Activated CD4-positive, alpha-beta T cell treated with anti-CD3 and anti-CD28 coated beads for 36 hours (primary cell): ENCODE measurements around the gene THAP6. TPM values are rescaled to one million over a fixed set of nuclear protein-coding genes. Genes with fewer than 3 reads are reported as not detected.
"Not testable (repeated sequence)": the region's sequence is repeated elsewhere in the genome, so short reads cannot be mapped to it uniquely, and the experiment has no call there.

Experiments
- ATAC-seq: fragments of 200-7000 bp; cut with Tn5 transposase; one replicate; pipeline ENCODE4 v1.10.0; 2021; ENCODE audit warnings: mild to moderate bottlenecking, moderate library complexity
- CTCF ChIA-PET: fragments of 350-600 bp; sonication (Branson Sonifier 250); formaldehyde crosslinking; loops from one replicate; lab custom pipeline; 2021; ENCODE audit warnings: antibody characterized with exemption; lab: Charles Lee
- POLR2A ChIA-PET: fragments of 350-600 bp; sonication (Branson Sonifier 250); formaldehyde crosslinking; loops from one replicate; lab custom pipeline; 2021; ENCODE audit warnings: antibody characterized with exemption, inconsistent platforms; lab: Charles Lee
- DNase-seq: peaks from one replicate; pipeline ENCODE4 v3.0.0-alpha.2; 2020
- H3K27ac Mint-ChIP-seq: one replicate; pipeline ENCODE4 v1.8.0; 2021; ENCODE audit warnings: mixed read lengths
- H3K27me3 Mint-ChIP-seq: one replicate; pipeline ENCODE4 v1.8.0; 2021; ENCODE audit warnings: mixed read lengths
- H3K36me3 Mint-ChIP-seq: one replicate; pipeline ENCODE4 v1.8.0; 2021; ENCODE audit warnings: low read depth, mixed read lengths
- H3K4me1 Mint-ChIP-seq: one replicate; pipeline ENCODE4 v1.8.0; 2021; ENCODE audit warnings: mixed read lengths
- H3K4me3 Mint-ChIP-seq: one replicate; pipeline ENCODE4 v1.8.0; 2021; ENCODE audit warnings: mild to moderate bottlenecking, moderate library complexity, mixed read lengths
- H3K9me3 Mint-ChIP-seq: one replicate; pipeline ENCODE4 v1.8.0; 2021; ENCODE audit warnings: low read depth, mixed read lengths
- intact Hi-C, 2 experiments: fragments of 100-400 bp; cut with DNase I in 1 of 2; cut with micrococcal nuclease in 1 of 2; formaldehyde crosslinking; loops; one replicate each; pipeline versions ENCODE4 v1.14.2 to v1.15.1; 2022 to 2024; cut with DNase I, micrococcal nuclease
- total RNA-seq, 2 experiments: library from RNA; stranded (reverse); gene quantifications; one replicate each; pipeline ENCODE4 v1.2.3, GENCODE V29; 2021

THAP6 gene
- total RNA-seq, 2 experiments from 2014 or later: 18.4 TPM

GRCh38 chr4:75499900-75500299 lies 14.4 kb upstream of the THAP6 start:
- CTCF ChIA-PET: interaction anchor here (0.5 to 1.1 kb wide), 2 partner anchors 15 to 396 kb away, joined by 3 to 4 read pairs; no protein-coding TSS in a partner anchor
- Mint-ChIP-seq H3K4me3 (no peak overlapping the region), H3K36me3 (peaks cover 55% of the 10 kb centered on the region), H3K27ac (no peak overlapping the region), H3K4me1 (peaks cover 32% of the 10 kb centered on the region), H3K9me3 (peaks cover 6% of the 10 kb centered on the region), H3K27me3 (no peaks in the 10 kb centered on the region)
- POLR2A ChIA-PET: no interaction called here
- ATAC-seq (no peak), DNase-seq (no peak)
- intact Hi-C loops: no loop called here

- Mint-ChIP-seq H3K9me3 (peaks cover 6% of the 10 kb centered on the region), H3K4me3 (no peak overlapping the region), H3K27me3 (no peaks in the 10 kb centered on the region), H3K36me3 (peaks cover 56% of the 10 kb centered on the region), H3K4me1 (peaks cover 17% of the 10 kb centered on the region), H3K27ac (no peak overlapping the region)
- no peak for ATAC-seq
- POLR2A ChIA-PET: no interaction called here
- CTCF ChIA-PET: interaction anchor here (0.7 kb wide), 1 partner anchor 11 kb away, joined by 4 read pairs; no protein-coding TSS in a partner anchor
- intact Hi-C loops: no loop called here
- no peak for DNase-seq
Observed at GRCh38 chr4:75502671-75503070, 11.6 kb upstream of the THAP6 start.

GRCh38 chr4:75505630-75506029 lies 8.6 kb upstream of the THAP6 start:
- no peak overlapping the region for H3K4me3 Mint-ChIP-seq
- POLR2A ChIA-PET: no interaction called here
- CTCF ChIA-PET: interaction anchor here (0.9 kb wide), 1 partner anchor 13 kb away, joined by 3 read pairs; no protein-coding TSS in a partner anchor
- H3K27me3 Mint-ChIP-seq: no peaks in the 10 kb centered on the region
- H3K36me3 Mint-ChIP-seq: peaks cover 40% of the 10 kb centered on the region
- H3K27ac Mint-ChIP-seq: no peak overlapping the region
- DNase-seq (no peak), ATAC-seq (no peak)
- peaks cover 19% of the 10 kb centered on the region for H3K4me1 Mint-ChIP-seq
- intact Hi-C loops: no loop called here
- no peaks in the 10 kb centered on the region for H3K9me3 Mint-ChIP-seq

- H3K4me3 Mint-ChIP-seq: not testable (repeated sequence)
Observed at GRCh38 chr4:75509592-75509991, 4.7 kb upstream of the THAP6 start.

GRCh38 chr4:75511841-75512240 lies 2.4 kb upstream of the THAP6 start:
- ATAC-seq: no peak
- no peak for DNase-seq
- Mint-ChIP-seq H3K27ac (no peak overlapping the region), H3K4me1 (peaks cover 33% of the 10 kb centered on the region), H3K36me3 (peaks cover 22% of the 10 kb centered on the region), H3K4me3 (no peak overlapping the region), H3K9me3 (no peaks in the 10 kb centered on the region), H3K27me3 (no peaks in the 10 kb centered on the region)
- ChIA-PET POLR2A (no interaction called here), CTCF (interaction anchor here (1.5 kb wide), 1 partner anchor 14 kb away, joined by 4 read pairs; no protein-coding TSS in a partner anchor)
- intact Hi-C loops: loop anchor here in 1 of 2 experiments (10.0 kb wide), 2 partner anchors 543 to 1643 kb away; partner anchors contain the start of gene CCNG2

More at GRCh38 chr4:75509592-75509991, 4.7 kb upstream of the THAP6 start:
- POLR2A ChIA-PET, CTCF ChIA-PET, DNase-seq, intact Hi-C loops, ATAC-seq, H3K27me3 Mint-ChIP-seq, H3K9me3 Mint-ChIP-seq, H3K27ac Mint-ChIP-seq: not testable (repeated sequence)
- H3K4me1 Mint-ChIP-seq: peaks cover 26% of the 10 kb centered on the region
- peaks cover 31% of the 10 kb centered on the region for H3K36me3 Mint-ChIP-seq

- DNase-seq (no peak), ATAC-seq (no peak)
- Mint-ChIP-seq H3K9me3 (no peaks in the 10 kb centered on the region), H3K36me3 (peaks cover 22% of the 10 kb centered on the region), H3K27me3 (no peaks in the 10 kb centered on the region), H3K4me1 (peaks cover 38% of the 10 kb centered on the region), H3K27ac (peak overlapping the region; percentile 95), H3K4me3 (no peak overlapping the region)
- intact Hi-C loops: loop anchor here in 1 of 2 experiments (10.0 kb wide), 2 partner anchors 542 to 1642 kb away; partner anchors contain the start of gene CCNG2
- CTCF ChIA-PET: interaction anchor here (0.6 to 3.0 kb wide), 3 partner anchors 14 to 211 kb away, joined by 3 to 17 read pairs (median 15); partner anchors contain the start of gene USO1
- POLR2A ChIA-PET: interaction anchor here (0.6 kb wide), 1 partner anchor 127 kb away, joined by 3 read pairs; no protein-coding TSS in a partner anchor
Observed at GRCh38 chr4:75512386-75513211, 1.7 kb upstream of the THAP6 start.

- Mint-ChIP-seq H3K9me3 (no peaks in the 10 kb centered on the region), H3K4me1 (peaks cover 39% of the 10 kb centered on the region), H3K36me3 (peaks cover 30% of the 10 kb centered on the region), H3K27me3 (no peaks in the 10 kb centered on the region), H3K4me3 (no peak overlapping the region), H3K27ac (peak overlapping the region; percentile 95)
- ATAC-seq (no peak), DNase-seq (no peak)
- ChIA-PET POLR2A (interaction anchor here (0.6 to 1.9 kb wide), 3 partner anchors 126 to 213 kb away, joined by 3 to 8 read pairs (median 3); partner anchors contain the start of gene USO1), CTCF (interaction anchor here (0.5 to 3.0 kb wide), 6 partner anchors 11 to 210 kb away, joined by 3 to 17 read pairs (median 5); partner anchors contain the start of gene USO1)
- intact Hi-C loops: loop anchor here (1.0 to 10.0 kb wide), 10 partner anchors 117 to 1641 kb away; partner anchors contain the start of genes G3BP2 (in 2 of the 2), NUP54 (in 2 of the 2), USO1 (in 2 of the 2) and CCNG2 (in 1 of the 2)
Observed at GRCh38 chr4:75513526-75514130, 645 bp upstream of the THAP6 start.

- H3K9me3 Mint-ChIP-seq: no peaks in the 10 kb centered on the region
- intact Hi-C loops: loop anchor here (1.0 to 10.0 kb wide), 10 partner anchors 115 to 1640 kb away; partner anchors contain the start of genes G3BP2 (in 2 of the 2), NUP54 (in 2 of the 2), USO1 (in 2 of the 2) and CCNG2 (in 1 of the 2)
- H3K27ac Mint-ChIP-seq: peak overlapping the region; percentile 95
Observed at GRCh38 chr4:75514949-75515612, 808 bp downstream of the THAP6 start.

GRCh38 chr4:75516144-75516543 lies 1.9 kb downstream of the THAP6 start:
- DNase-seq (no peak), ATAC-seq (no peak)
- peaks cover 28% of the 10 kb centered on the region for H3K4me1 Mint-ChIP-seq
- H3K27me3 Mint-ChIP-seq: no peaks in the 10 kb centered on the region
- CTCF ChIA-PET: interaction anchor here (1.0 kb wide), 1 partner anchor 23 kb away, joined by 4 read pairs; no protein-coding TSS in a partner anchor
- POLR2A ChIA-PET: no interaction called here
- no peak overlapping the region for H3K27ac Mint-ChIP-seq
- peaks cover 31% of the 10 kb centered on the region for H3K36me3 Mint-ChIP-seq
- intact Hi-C loops: loop anchor here in 1 of 2 experiments (10.0 kb wide), 2 partner anchors 539 to 1639 kb away; partner anchors contain the start of gene CCNG2
- H3K9me3 Mint-ChIP-seq: no peaks in the 10 kb centered on the region
- no peak overlapping the region for H3K4me3 Mint-ChIP-seq

More at GRCh38 chr4:75514949-75515612, 808 bp downstream of the THAP6 start:
- Mint-ChIP-seq H3K36me3 (peaks cover 32% of the 10 kb centered on the region), H3K4me1 (peaks cover 33% of the 10 kb centered on the region), H3K27me3 (no peaks in the 10 kb centered on the region), H3K4me3 (no peak overlapping the region)
- CTCF ChIA-PET: interaction anchor here (0.9 to 3.0 kb wide), 5 partner anchors 11 to 209 kb away, joined by 3 to 17 read pairs (median 4); partner anchors contain the start of gene USO1
- ATAC-seq (no peak), DNase-seq (peak; percentile 39)
- POLR2A ChIA-PET: interaction anchor here (0.5 to 1.9 kb wide), 2 partner anchors 134 to 209 kb away, joined by 4 to 8 read pairs; partner anchors contain the start of gene USO1

GRCh38 chr4:75519452-75519851 lies 5.2 kb downstream of the THAP6 start:
- DNase-seq, POLR2A ChIA-PET, CTCF ChIA-PET, H3K4me3 Mint-ChIP-seq, H3K27me3 Mint-ChIP-seq, H3K27ac Mint-ChIP-seq, H3K9me3 Mint-ChIP-seq, ATAC-seq: not testable (repeated sequence)
- Mint-ChIP-seq H3K4me1 (peaks cover 31% of the 10 kb centered on the region), H3K36me3 (peaks cover 45% of the 10 kb centered on the region)
- intact Hi-C loops: loop anchor here in 1 of 2 experiments (10.0 kb wide), 2 partner anchors 535 to 1635 kb away; partner anchors contain the start of gene CCNG2
